Tibial nerve (tissue), 4 donors: ENCODE results near the gene KLHL40. TPM values are rescaled to one million over a fixed set of nuclear protein-coding genes. Genes with fewer than 3 reads are reported as not detected.

Experiments used
- DNase-seq, 2 donors: peaks; one replicate each; pipeline ENCODE4 v3.0.0-alpha.2; 2019; ENCODE audit warnings: low spot score in 2 of 2
- H3K27ac ChIP-seq, 4 donors: fragments of 200-600 bp; sonication (generic) in 3 of 4; one replicate each; pipeline ENCODE4 v1.5.1; 2017 to 2019; ENCODE audit warnings: mild to moderate bottlenecking in 1 of 4
- H3K27me3 ChIP-seq, 2 donors: fragments of 200-600 bp; sonication (generic) in 1 of 2; one replicate each; pipeline versions ENCODE4 v1.5.1 to v1.6.0; 2017 to 2019
- H3K36me3 ChIP-seq, 3 donors: fragments of 200-600 bp; sonication (generic); one replicate each; pipeline ENCODE4 v1.5.1; 2018 to 2019
- H3K4me1 ChIP-seq, 4 donors: fragments of 200-600 bp; sonication (generic) in 3 of 4; one replicate each; pipeline ENCODE4 v1.5.1; 2017 to 2019
- H3K4me3 ChIP-seq, 4 donors: fragments of 200-600 bp; sonication (generic) in 3 of 4; one replicate each; pipeline ENCODE4 v1.5.1; 2017 to 2019; ENCODE audit warnings: mild to moderate bottlenecking in 1 of 4, moderate library complexity in 1 of 4
- H3K9me3 ChIP-seq, 4 donors: fragments of 200-600 bp; sonication (generic) in 3 of 4; one replicate each; pipeline ENCODE4 v1.5.1; 2017 to 2019
- EP300 ChIP-seq, 2 donors: sonication (generic); formaldehyde crosslinking; IDR thresholded peaks; one replicate each; pipeline ENCODE4 v1.6.1; 2017; ENCODE audit warnings: antibody characterized with exemption in 2 of 2, mild to moderate bottlenecking in 1 of 2
- POLR2A ChIP-seq, 2 donors: fragments of 450-650 bp; IDR thresholded peaks; one replicate each; pipeline ENCODE4 v1.6.1; 2017; ENCODE audit warnings: antibody characterized with exemption in 2 of 2, mild to moderate bottlenecking in 2 of 2, moderate library complexity in 2 of 2
- WGBS, 2 donors: methylation state at CpG; one replicate each; pipeline ENCODE4 v1.1.5; 2018; 5-methylcytosine and 5-hydroxymethylcytosine counted together
- total RNA-seq, 4 donors: library from RNA; depleted of rRNA; stranded (reverse); fragments of >200 nt; gene quantifications; one replicate each; pipeline ENCODE4 v1.1.0, GENCODE V29; 2016
- TF ChIP-seq, protein P1 (sequence below), 5 experiments: fragments of 200-600 bp in 3 of 5; fragments of 450-650 bp in 2 of 5; sonication (generic) in 3 of 5; IDR thresholded peaks; one replicate each; pipeline ENCODE4 v1.5.1; 2016 to 2019; ENCODE audit warnings: antibody characterized with exemption in 5 of 5, mild to moderate bottlenecking in 3 of 5, moderate library complexity in 2 of 5

The KLHL40 gene
- total RNA-seq, 4 donors from 2014 or later = 0.42 TPM; not detected in 3

DNA sequence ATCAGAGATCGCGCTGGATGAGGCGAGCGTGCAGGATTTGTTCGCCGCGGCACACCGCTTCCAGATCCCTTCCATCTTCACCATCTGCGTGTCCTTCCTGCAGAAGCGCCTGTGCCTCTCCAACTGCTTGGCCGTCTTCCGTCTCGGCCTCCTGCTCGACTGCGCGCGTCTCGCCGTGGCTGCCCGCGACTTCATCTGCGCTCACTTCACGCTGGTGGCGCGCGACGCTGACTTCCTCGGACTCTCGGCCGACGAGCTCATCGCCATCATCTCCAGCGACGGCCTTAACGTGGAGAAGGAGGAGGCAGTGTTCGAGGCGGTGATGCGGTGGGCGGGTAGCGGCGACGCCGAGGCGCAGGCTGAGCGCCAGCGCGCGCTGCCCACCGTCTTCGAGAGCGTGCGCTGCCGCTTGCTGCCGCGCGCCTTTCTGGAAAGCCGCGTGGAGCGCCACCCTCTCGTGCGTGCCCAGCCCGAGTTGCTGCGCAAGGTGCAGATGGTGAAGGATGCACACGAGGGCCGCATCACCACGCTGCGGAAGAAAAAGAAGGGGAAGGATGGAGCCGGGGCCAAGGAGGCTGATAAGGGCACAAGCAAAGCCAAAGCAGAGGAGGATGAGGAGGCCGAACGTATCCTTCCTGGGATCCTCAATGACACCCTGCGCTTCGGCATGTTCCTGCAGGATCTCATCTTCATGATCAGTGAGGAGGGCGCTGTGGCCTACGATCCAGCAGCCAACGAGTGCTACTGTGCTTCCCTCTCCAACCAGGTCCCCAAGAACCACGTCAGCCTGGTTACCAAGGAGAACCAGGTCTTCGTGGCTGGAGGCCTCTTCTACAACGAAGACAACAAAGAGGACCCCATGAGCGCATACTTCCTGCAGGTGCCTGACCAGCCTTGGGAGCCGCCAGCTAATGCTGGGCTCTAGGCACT lies 819 bp downstream of the KLHL40 start:
- peak overlapping the region in 2 of 4 donors; percentile 12 to 37 for H3K4me3 ChIP-seq
- no peak for DNase-seq
- peaks cover 0 to 3% of the 10 kb centered on the region in 2 donors for H3K27me3 ChIP-seq
- no peaks in the 10 kb centered on the region for H3K36me3 ChIP-seq
- WGBS, 2 donors = 48 to 49% methylated on average over 72 to 80 of the region's 80 CpGs
- no peak for TF ChIP-seq EP300 (IDR thresholded peaks at IDR 0.05)
- no peak for TF ChIP-seq POLR2A (IDR thresholded peaks at IDR 0.05)
- TF ChIP-seq, protein P1, sequence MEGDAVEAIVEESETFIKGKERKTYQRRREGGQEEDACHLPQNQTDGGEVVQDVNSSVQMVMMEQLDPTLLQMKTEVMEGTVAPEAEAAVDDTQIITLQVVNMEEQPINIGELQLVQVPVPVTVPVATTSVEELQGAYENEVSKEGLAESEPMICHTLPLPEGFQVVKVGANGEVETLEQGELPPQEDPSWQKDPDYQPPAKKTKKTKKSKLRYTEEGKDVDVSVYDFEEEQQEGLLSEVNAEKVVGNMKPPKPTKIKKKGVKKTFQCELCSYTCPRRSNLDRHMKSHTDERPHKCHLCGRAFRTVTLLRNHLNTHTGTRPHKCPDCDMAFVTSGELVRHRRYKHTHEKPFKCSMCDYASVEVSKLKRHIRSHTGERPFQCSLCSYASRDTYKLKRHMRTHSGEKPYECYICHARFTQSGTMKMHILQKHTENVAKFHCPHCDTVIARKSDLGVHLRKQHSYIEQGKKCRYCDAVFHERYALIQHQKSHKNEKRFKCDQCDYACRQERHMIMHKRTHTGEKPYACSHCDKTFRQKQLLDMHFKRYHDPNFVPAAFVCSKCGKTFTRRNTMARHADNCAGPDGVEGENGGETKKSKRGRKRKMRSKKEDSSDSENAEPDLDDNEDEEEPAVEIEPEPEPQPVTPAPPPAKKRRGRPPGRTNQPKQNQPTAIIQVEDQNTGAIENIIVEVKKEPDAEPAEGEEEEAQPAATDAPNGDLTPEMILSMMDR (IDR thresholded peaks at IDR 0.05) = no peak
- no peaks in the 10 kb centered on the region for H3K9me3 ChIP-seq
- peak overlapping the region in 1 of 4 donors; percentile 83 for H3K27ac ChIP-seq
- peaks cover 0 to 30% (median 10%) of the 10 kb centered on the region in 4 donors for H3K4me1 ChIP-seq

DNA sequence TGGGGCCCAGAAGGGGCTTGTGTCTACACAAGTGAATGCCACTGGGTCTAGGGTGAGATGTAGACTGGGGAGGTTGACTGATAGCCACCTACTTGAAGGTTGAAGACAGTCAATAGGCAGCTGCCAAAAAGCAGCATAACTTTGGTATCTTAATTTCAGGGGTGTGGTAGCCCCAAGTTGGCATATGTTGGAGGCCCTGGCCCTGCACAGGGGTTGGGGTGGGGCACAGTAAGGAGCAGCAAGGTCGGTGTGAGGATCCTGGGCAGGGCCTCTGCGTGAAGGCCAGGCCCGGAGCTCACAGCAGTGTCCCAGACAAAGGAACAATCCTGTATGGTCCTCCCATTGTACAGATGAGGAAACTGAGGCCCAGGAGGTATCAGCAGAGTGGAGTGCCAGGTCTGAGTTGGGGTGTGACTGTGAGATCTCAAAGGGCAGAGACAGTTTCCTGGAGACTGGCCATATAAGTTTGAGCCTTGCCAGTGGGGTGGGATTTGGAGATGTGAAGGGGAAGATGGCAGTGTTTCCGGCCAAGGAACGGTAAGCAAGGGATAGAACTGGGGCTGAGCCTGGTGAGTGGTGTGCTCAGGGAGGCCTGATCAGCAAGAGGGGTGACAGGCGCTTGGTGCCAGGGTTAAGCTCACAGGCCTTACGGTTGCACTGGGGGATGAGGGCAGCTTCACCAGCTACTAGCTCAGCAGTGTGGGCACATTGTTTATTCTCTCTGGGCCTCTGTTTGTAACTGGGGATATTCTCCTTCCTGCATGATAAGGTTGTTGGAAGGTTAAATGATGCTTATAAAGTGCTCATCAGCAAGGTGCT lies 1.7 kb downstream of the KLHL40 start:
- no peaks in the 10 kb centered on the region for H3K9me3 ChIP-seq
- H3K27me3 ChIP-seq = peaks cover 0 to 3% of the 10 kb centered on the region in 2 donors
- H3K36me3 ChIP-seq = no peaks in the 10 kb centered on the region
- WGBS, 2 donors = 88 to 90% methylated on average over 7 of the region's 7 CpGs
- DNase-seq = no peak
- TF ChIP-seq, protein P1 (IDR thresholded peaks at IDR 0.05) = no peak
- TF ChIP-seq EP300 (IDR thresholded peaks at IDR 0.05) (no peak), POLR2A (IDR thresholded peaks at IDR 0.05) (no peak)
- peak overlapping the region in 1 of 4 donors; percentile 24 for H3K27ac ChIP-seq
- peaks cover 0 to 30% (median 10%) of the 10 kb centered on the region in 4 donors for H3K4me1 ChIP-seq
- no peak overlapping the region for H3K4me3 ChIP-seq

DNA sequence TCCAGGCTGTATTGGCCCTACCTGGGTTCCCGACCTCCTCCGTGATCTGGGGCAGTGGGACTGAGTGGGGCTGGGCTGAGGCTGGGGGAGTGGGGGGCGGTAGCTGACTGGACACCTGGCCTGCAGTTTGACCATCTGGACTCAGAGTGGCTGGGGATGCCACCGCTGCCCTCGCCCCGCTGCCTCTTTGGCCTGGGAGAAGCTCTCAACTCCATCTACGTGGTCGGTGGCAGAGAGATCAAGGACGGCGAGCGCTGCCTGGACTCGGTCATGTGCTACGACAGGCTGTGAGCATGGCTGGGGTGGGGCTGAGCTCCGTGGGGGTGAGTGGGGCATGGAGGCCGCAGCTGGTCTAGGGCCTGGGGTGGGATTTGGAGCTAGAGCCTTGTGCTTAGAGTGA lies 2.7 kb downstream of the KLHL40 start:
- peaks cover 0 to 3% of the 10 kb centered on the region in 2 donors for H3K27me3 ChIP-seq
- H3K27ac ChIP-seq = no peak overlapping the region
- peaks cover 0 to 30% (median 10%) of the 10 kb centered on the region in 4 donors for H3K4me1 ChIP-seq
- TF ChIP-seq, protein P1 (IDR thresholded peaks at IDR 0.05) = no peak
- TF ChIP-seq EP300 (IDR thresholded peaks at IDR 0.05) (no peak), POLR2A (IDR thresholded peaks at IDR 0.05) (no peak)
- WGBS, 2 donors = 88 to 92% methylated on average over 12 to 13 of the region's 15 CpGs
- no peaks in the 10 kb centered on the region for H3K36me3 ChIP-seq
- no peaks in the 10 kb centered on the region for H3K9me3 ChIP-seq
- no peak overlapping the region for H3K4me3 ChIP-seq
- no peak for DNase-seq

DNA sequence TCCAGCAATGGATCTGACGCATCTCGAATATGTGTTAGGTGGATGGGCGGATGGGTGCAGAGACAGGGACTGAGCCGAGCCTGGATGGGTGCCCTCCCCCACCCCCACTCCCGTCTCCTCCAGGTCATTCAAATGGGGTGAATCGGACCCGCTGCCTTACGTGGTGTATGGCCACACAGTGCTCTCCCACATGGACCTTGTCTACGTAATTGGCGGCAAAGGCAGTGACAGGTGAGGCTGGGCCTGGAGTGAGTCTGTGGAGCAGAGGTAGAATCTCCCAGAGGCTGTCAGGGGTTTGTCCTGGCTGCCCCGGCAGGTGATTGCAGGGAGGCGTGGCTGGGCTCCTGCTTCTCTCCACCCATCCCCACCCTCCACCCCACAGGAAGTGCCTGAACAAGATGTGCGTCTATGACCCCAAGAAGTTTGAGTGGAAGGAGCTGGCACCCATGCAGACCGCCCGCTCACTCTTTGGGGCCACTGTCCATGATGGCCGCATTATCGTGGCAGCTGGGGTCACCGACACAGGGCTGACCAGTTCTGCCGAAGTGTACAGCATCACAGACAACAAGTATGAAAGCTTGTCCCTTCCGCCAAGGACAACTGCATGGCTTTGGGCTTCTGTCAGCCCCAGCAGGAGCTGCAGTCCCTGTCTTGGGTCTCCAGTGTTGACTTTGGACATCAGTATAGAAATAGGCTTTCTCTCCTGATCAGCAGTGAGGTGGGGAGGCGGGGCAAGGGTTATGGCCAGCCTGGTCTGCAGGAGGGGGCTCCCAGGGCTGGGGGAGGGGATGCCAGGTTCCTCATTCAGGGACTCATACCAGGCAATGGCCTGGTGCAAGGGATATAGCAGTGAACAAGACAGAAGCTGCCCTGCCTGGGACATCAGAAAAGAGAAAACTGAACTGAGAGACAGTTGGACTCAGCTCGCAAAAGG lies 3.4 kb downstream of the KLHL40 start:
- H3K36me3 ChIP-seq = no peaks in the 10 kb centered on the region
- peaks cover 0 to 24% (median 7%) of the 10 kb centered on the region in 4 donors for H3K4me1 ChIP-seq
- H3K4me3 ChIP-seq = no peak overlapping the region
- H3K27me3 ChIP-seq = peaks cover 0 to 3% of the 10 kb centered on the region in 2 donors
- TF ChIP-seq EP300 (IDR thresholded peaks at IDR 0.05) (no peak), POLR2A (IDR thresholded peaks at IDR 0.05) (no peak)
- TF ChIP-seq, protein P1 (IDR thresholded peaks at IDR 0.05) = no peak
- H3K27ac ChIP-seq = no peak overlapping the region
- no peaks in the 10 kb centered on the region for H3K9me3 ChIP-seq
- 84 to 89% methylated on average over 21 to 22 of the region's 22 CpGs for WGBS, 2 donors
- DNase-seq = no peak
